ENCODE measurements around the gene TMED10. TPM values are rescaled to one million over a fixed set of nuclear protein-coding genes. Genes with fewer than 3 reads are reported as not detected.
A peak's percentile ranks its signal among the peaks of the same experiment; 100 is the strongest.

TMED10 gene
- total and polyA plus RNA-seq, 10 donors, result 33.3 to 212 (median 171) TPM

DNA sequence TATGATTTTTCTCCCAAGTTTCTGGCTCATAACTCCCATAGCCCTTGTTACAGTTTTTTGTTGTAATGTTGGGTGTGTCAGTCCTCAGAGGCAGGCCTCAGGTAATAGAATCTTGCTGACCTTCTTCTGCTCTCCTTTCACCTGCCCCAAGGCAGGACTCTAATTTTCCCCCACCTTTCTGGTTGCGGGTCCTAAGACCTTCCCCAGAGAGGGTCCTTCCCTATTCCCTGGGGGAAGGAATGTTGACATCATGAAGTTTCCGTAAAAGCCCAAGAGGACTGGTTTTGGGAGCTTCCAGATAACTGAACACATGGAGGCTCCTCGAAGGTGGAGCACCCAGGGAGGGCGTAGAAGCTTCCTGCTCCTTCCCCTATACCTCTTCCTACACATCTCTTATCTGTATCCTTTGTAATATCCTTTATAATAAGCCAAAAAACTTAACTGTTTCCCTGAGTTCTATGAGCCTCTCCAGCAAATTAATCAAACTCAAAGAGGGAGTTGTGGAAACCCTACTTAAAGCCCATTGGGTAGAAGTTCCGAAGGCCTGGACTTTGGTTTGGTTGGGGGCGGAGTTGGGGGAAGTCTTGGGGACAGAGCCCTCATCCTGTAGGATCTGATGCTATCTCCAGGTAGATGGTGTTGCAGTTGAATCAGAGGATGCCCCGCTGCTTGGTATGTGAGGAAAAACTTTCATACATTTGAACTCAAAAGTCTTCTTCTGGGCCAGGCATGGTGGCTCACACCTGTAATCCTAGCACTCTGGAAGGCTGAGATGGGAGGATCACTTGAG, 9.0 kb upstream of the TMED10 start:
- Histone ChIP-seq H3K4me1 (peaks cover 0 to 65% (median 25%) of the 10 kb centered on the region in 6 donors), H3K9me3 (no peaks in the 10 kb centered on the region), H3K27ac (peak overlapping the region in 1 of 8 donors; percentile 55), H3K4me3 (no peak overlapping the region), H3K36me3 (no peaks in the 10 kb centered on the region), H3K27me3 (replicated peaks in 1 of 7) (no peaks in the 10 kb centered on the region)
- WGBS, 5 donors, result 84 to 96% (median 89%) methylated on average over 7 of the region's 7 CpGs
- DNase-seq, result no peak
- TF ChIP-seq, protein P1, sequence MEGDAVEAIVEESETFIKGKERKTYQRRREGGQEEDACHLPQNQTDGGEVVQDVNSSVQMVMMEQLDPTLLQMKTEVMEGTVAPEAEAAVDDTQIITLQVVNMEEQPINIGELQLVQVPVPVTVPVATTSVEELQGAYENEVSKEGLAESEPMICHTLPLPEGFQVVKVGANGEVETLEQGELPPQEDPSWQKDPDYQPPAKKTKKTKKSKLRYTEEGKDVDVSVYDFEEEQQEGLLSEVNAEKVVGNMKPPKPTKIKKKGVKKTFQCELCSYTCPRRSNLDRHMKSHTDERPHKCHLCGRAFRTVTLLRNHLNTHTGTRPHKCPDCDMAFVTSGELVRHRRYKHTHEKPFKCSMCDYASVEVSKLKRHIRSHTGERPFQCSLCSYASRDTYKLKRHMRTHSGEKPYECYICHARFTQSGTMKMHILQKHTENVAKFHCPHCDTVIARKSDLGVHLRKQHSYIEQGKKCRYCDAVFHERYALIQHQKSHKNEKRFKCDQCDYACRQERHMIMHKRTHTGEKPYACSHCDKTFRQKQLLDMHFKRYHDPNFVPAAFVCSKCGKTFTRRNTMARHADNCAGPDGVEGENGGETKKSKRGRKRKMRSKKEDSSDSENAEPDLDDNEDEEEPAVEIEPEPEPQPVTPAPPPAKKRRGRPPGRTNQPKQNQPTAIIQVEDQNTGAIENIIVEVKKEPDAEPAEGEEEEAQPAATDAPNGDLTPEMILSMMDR (IDR thresholded peaks at IDR 0.05 in 8 of 11, conservative IDR thresholded peaks at IDR 0.05 in 3 of 11), result no peak
- TF ChIP-seq POLR2A (IDR thresholded peaks at IDR 0.05), result no peak
- TF ChIP-seq POLR2AphosphoS5 (IDR thresholded peaks at IDR 0.05), result no peak
- intact Hi-C loops (cut with DNase I; ENCODE audit: low total_unique reads), result no loop called here

DNA sequence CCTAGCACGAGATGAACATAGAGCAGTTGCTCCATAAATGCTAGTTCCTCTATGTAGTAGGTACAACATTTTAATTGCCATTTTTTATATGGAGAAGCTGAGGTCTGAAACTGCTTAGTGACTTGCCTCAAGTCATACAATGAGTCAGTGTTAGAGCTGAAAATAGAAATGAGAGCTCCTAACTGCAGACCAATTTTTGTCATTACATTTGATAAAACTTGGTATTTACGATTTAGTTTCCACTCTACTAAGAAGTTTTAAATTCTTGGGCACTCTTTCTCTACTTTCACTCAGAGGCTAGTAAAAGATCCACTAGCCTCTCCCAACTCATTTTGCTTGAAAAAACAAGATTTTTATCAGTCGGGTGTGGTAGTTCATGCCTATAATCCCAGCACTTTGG, 8.1 kb upstream of the TMED10 start:
- TF ChIP-seq POLR2AphosphoS5 (IDR thresholded peaks at IDR 0.05) (no peak), POLR2A (IDR thresholded peaks at IDR 0.05) (no peak)
- TF ChIP-seq, protein P1 (IDR thresholded peaks at IDR 0.05 in 8 of 11, conservative IDR thresholded peaks at IDR 0.05 in 3 of 11), result no peak
- Histone ChIP-seq H3K36me3 (no peaks in the 10 kb centered on the region), H3K4me1 (peaks cover 0 to 63% (median 25%) of the 10 kb centered on the region in 6 donors), H3K9me3 (no peaks in the 10 kb centered on the region), H3K27me3 (replicated peaks in 1 of 7) (no peaks in the 10 kb centered on the region), H3K4me3 (no peak overlapping the region), H3K27ac (peak overlapping the region in 2 of 8 donors; percentile 55 to 66)
- no peak for DNase-seq
- intact Hi-C loops (cut with DNase I; ENCODE audit: low total_unique reads), result no loop called here
- 53 to 67% (median 60%) methylated on average over 3 of the region's 3 CpGs for WGBS, 5 donors

DNA sequence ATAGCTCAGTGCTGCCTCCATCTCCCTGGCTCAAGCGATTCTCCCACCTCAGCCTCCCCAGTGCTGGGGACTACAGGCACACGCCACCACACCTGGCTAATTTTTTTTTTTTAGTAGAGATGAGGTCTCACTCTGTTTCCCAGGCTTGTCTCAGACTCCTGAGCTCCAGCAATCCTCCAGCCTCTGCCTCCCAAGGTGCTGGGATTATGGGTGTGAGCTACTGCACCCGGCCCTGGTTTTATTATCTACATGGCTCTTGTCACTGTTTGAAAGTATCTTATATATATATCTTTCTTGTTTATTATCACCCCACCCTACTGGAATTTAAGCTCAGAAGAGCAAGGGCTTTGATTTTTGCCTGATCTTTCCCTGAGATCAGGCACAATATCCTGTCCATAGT, 7.6 kb upstream of the TMED10 start:
- no peak overlapping the region for H3K4me3 ChIP-seq
- no peaks in the 10 kb centered on the region for H3K9me3 ChIP-seq
- WGBS, 5 donors, result 90 to 98% (median 95%) methylated on average over 3 of the region's 3 CpGs
- peak overlapping the region in 3 of 8 donors; percentile 1 to 66 (median 55) for H3K27ac ChIP-seq
- peaks cover 0 to 58% (median 23%) of the 10 kb centered on the region in 6 donors for H3K4me1 ChIP-seq
- intact Hi-C loops (cut with DNase I; ENCODE audit: low total_unique reads), result no loop called here
- TF ChIP-seq POLR2AphosphoS5 (IDR thresholded peaks at IDR 0.05) (no peak), POLR2A (IDR thresholded peaks at IDR 0.05) (no peak)
- TF ChIP-seq, protein P1 (IDR thresholded peaks at IDR 0.05 in 8 of 11, conservative IDR thresholded peaks at IDR 0.05 in 3 of 11), result no peak
- no peaks in the 10 kb centered on the region for H3K36me3 ChIP-seq
- DNase-seq, result no peak
- no peaks in the 10 kb centered on the region for H3K27me3 ChIP-seq (replicated peaks in 1 of 7)

DNA sequence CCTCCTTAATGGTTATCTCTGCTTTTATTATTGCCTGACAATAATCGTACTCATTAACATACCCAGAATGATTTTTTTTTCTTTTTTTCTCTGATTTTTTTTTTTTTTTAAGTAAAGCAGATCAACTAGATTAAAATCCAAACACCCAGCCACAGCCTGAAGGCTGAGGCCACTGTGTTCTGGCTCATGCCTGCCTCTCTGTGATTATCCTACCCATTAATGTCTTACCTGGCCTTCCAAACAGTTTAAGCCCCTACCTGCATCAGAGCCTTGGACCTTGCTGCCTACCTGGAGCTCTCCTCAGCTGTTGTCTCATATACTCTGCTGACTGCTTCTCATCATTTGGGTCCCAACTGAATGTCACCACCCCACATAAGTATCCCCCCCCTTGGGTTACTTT, 6.8 kb upstream of the TMED10 start:
- no peak for DNase-seq
- 51 to 72% (median 64%) methylated on average over 1 of the region's 1 CpG for WGBS, 5 donors
- no peaks in the 10 kb centered on the region for H3K36me3 ChIP-seq
- H3K9me3 ChIP-seq, result no peaks in the 10 kb centered on the region
- peak overlapping the region in 6 of 8 donors; percentile 13 to 74 (median 48) for H3K27ac ChIP-seq
- TF ChIP-seq POLR2A (IDR thresholded peaks at IDR 0.05), result no peak
- TF ChIP-seq, protein P1 (IDR thresholded peaks at IDR 0.05 in 8 of 11, conservative IDR thresholded peaks at IDR 0.05 in 3 of 11), result no peak
- no peak for TF ChIP-seq POLR2AphosphoS5 (IDR thresholded peaks at IDR 0.05)
- peaks cover 0 to 50% (median 16%) of the 10 kb centered on the region in 6 donors for H3K4me1 ChIP-seq
- H3K4me3 ChIP-seq, result no peak overlapping the region
- H3K27me3 ChIP-seq (replicated peaks in 1 of 7), result no peaks in the 10 kb centered on the region
- intact Hi-C loops (cut with DNase I; ENCODE audit: low total_unique reads), result no loop called here

All from spleen (tissue), 11 donors.